Renal cortex interstitium (tissue), 3 donors: ENCODE measurements around the gene EHD1. TPM values are rescaled to one million over a fixed set of nuclear protein-coding genes. Genes with fewer than 3 reads are reported as not detected.

Experiments
- polyA plus RNA-seq, 3 donors: library from polyadenylated mRNA; unstranded; fragments of 120-200 nt; gene quantifications; one replicate each; pipeline ENCODE4 v1.2.1, GENCODE V29; 2013; ENCODE audit not compliant: insufficient read length in 3 of 3

Gene EHD1
- polyA plus RNA-seq, 3 donors, result 54.8 to 67.9 (median 60.8) TPM

Other genes starting within 250 kb of the EHD1 start
- 10 to 100 TPM; 13.1 to 25.8 (median 23.4) TPM for gene NRXN2, start 155.4 kb downstream of the EHD1 start, polyA plus RNA-seq
- 1 to 10 TPM; 5.1 to 7.6 (median 5.9) TPM for gene RASGRP2, start 134.5 kb downstream of the EHD1 start, polyA plus RNA-seq
- gene PYGM, start 118.6 kb downstream of the EHD1 start, polyA plus RNA-seq, result 1 to 10 TPM; 2.1 to 3.2 (median 2.4) TPM
- gene SF1, start 100.1 kb downstream of the EHD1 start, polyA plus RNA-seq, result 100 to 1,000 TPM; 346 to 463 (median 385) TPM
- gene MAP4K2, start 75.4 kb downstream of the EHD1 start, polyA plus RNA-seq, result 10 to 100 TPM; 14.9 to 23.3 (median 19.5) TPM
- gene MEN1, start 68.1 kb downstream of the EHD1 start, polyA plus RNA-seq, result 10 to 100 TPM; 34.3 to 43.5 (median 41.9) TPM
- gene CDC42BPG, start 34.0 kb downstream of the EHD1 start, polyA plus RNA-seq, result 1 to 10 TPM; 4.0 to 6.3 (median 5.8) TPM
- 10 to 100 TPM; 16.7 to 25.3 (median 21.7) TPM for gene ATG2A, start 38.6 kb upstream of the EHD1 start, polyA plus RNA-seq
- 10 to 100 TPM; 15.2 to 18.4 (median 16.1) TPM for gene PPP2R5B, start 46.1 kb upstream of the EHD1 start, polyA plus RNA-seq
- 1 to 10 TPM; 1.6 to 3.0 (median 2.4) TPM for gene GPHA2, start 57.3 kb upstream of the EHD1 start, polyA plus RNA-seq
- 1 to 10 TPM in 2 of 3 donors, under 1 TPM in 1; 0.76 to 1.2 (median 1.1) TPM for gene MAJIN, start 93.5 kb upstream of the EHD1 start, polyA plus RNA-seq
- gene BATF2, start 118.3 kb upstream of the EHD1 start, polyA plus RNA-seq, result 1 to 10 TPM; 2.3 to 3.5 (median 3.0) TPM
- gene ARL2, start 135.5 kb upstream of the EHD1 start, polyA plus RNA-seq, result 10 to 100 TPM; 49.0 to 73.9 (median 63.6) TPM
- 10 to 100 TPM; 21.4 to 33.1 (median 27.1) TPM for gene SNX15, start 148.8 kb upstream of the EHD1 start, polyA plus RNA-seq
- gene SAC3D1, start 162.6 kb upstream of the EHD1 start, polyA plus RNA-seq, result 10 to 100 TPM in 2 of 3 donors, 1 to 10 TPM in 1; 8.8 to 18.6 (median 10.5) TPM
- gene NAALADL1, start 179.9 kb upstream of the EHD1 start, polyA plus RNA-seq, result 10 to 100 TPM in 2 of 3 donors, 1 to 10 TPM in 1; 9.5 to 14.5 (median 10.7) TPM
- gene CDCA5, start 205.4 kb upstream of the EHD1 start, polyA plus RNA-seq, result 10 to 100 TPM; 16.3 to 24.5 (median 20.1) TPM
- gene ZFPL1, start 205.6 kb upstream of the EHD1 start, polyA plus RNA-seq, result 10 to 100 TPM; 26.6 to 38.4 (median 30.7) TPM
- gene VPS51, start 217.6 kb upstream of the EHD1 start, polyA plus RNA-seq, result 100 to 1,000 TPM in 2 of 3 donors, 10 to 100 TPM in 1; 85.0 to 146 (median 138) TPM
- 10 to 100 TPM; 66.3 to 91.9 (median 82.8) TPM for gene TM7SF2, start 233.3 kb upstream of the EHD1 start, polyA plus RNA-seq
- gene ZNHIT2, start 239.1 kb upstream of the EHD1 start, polyA plus RNA-seq, result 1 to 10 TPM; 5.3 to 9.4 (median 9.1) TPM
- gene FAU, start 243.5 kb upstream of the EHD1 start, polyA plus RNA-seq, result 100 to 1,000 TPM; 528 to 810 (median 808) TPM
- 10 to 100 TPM; 55.7 to 59.3 (median 57.2) TPM for gene MRPL49, start 243.7 kb upstream of the EHD1 start, polyA plus RNA-seq